CD4-positive, alpha-beta memory T cell (primary cell): ENCODE results near the gene CDK6. TPM values are rescaled to one million over a fixed set of nuclear protein-coding genes. Genes with fewer than 3 reads are reported as not detected.

ENCODE experiments used
- CTCF ChIA-PET: fragments of 350-600 bp; sonication (Branson Sonifier 250); formaldehyde crosslinking; loops from one replicate; lab custom pipeline; 2021; ENCODE audit warnings: inconsistent platforms; ENCODE audit not compliant: partially characterized antibody; lab: Charles Lee
- POLR2A ChIA-PET: fragments of 350-600 bp; sonication (Branson Sonifier 250); formaldehyde crosslinking; loops from one replicate; lab custom pipeline; 2021; ENCODE audit not compliant: partially characterized antibody; lab: Charles Lee
- DNase-seq, 5 donors: peaks; one replicate each; pipeline versions ENCODE4 v3.0.0 to v3.0.0-alpha.2; 2020 to 2022; ENCODE audit warnings: mixed read lengths in 1 of 5
- H3K27ac ChIP-seq: one replicate; pipeline ENCODE4 v1.7.0; 2013; ENCODE audit warnings: low read depth, low read length
- H3K27me3 ChIP-seq: 2 replicates; pipeline ENCODE4 v1.7.0; 2013; ENCODE audit warnings: mild to moderate bottlenecking, low read length, moderate library complexity; ENCODE audit not compliant: insufficient read depth
- H3K36me3 ChIP-seq: 2 replicates; pipeline ENCODE4 v1.7.0; 2013; ENCODE audit warnings: mild to moderate bottlenecking, low read length, moderate library complexity; ENCODE audit not compliant: insufficient read depth
- H3K4me1 ChIP-seq: 2 replicates; pipeline ENCODE4 v1.7.0; 2013; ENCODE audit warnings: mild to moderate bottlenecking, low read length, moderate library complexity; ENCODE audit not compliant: insufficient read depth
- H3K4me3 ChIP-seq, 2 donors: one replicate each; pipeline ENCODE4 v1.7.0; 2013; ENCODE audit warnings: low read length in 2 of 2, mild to moderate bottlenecking in 1 of 2
- H3K9me3 ChIP-seq, 2 donors: one replicate each; pipeline ENCODE4 v1.7.0; 2013; ENCODE audit warnings: low read length in 2 of 2, control low read depth in 1 of 2; ENCODE audit not compliant: control insufficient read depth in 1 of 2
- H3K27ac Mint-ChIP-seq, 7 donors: one replicate each; pipeline ENCODE4 v1.8.0; 2020 to 2021; ENCODE audit warnings: mixed read lengths in 7 of 7, mild to moderate bottlenecking in 6 of 7, inconsistent platforms in 3 of 7, moderate library complexity in 3 of 7
- H3K27me3 Mint-ChIP-seq, 2 donors: one replicate each; pipeline ENCODE4 v1.8.0; 2020 to 2021; ENCODE audit warnings: mixed read lengths in 2 of 2
- H3K36me3 Mint-ChIP-seq, 2 donors: one replicate each; pipeline ENCODE4 v1.8.0; 2020 to 2021; ENCODE audit warnings: mixed read lengths in 2 of 2, inconsistent platforms in 1 of 2, mild to moderate bottlenecking in 1 of 2
- H3K4me1 Mint-ChIP-seq, 4 donors: one replicate each; pipeline ENCODE4 v1.8.0; 2020 to 2021; ENCODE audit warnings: mixed read lengths in 4 of 4, mild to moderate bottlenecking in 1 of 4
- H3K4me3 Mint-ChIP-seq, 8 donors: one replicate each; pipeline ENCODE4 v1.8.0; 2020 to 2021; ENCODE audit warnings: mixed read lengths in 8 of 8, mild to moderate bottlenecking in 7 of 8, moderate library complexity in 6 of 8, inconsistent platforms in 3 of 8
- H3K9me3 Mint-ChIP-seq, 8 donors: one replicate each; pipeline ENCODE4 v1.8.0; 2020 to 2021; ENCODE audit warnings: mixed read lengths in 8 of 8, mild to moderate bottlenecking in 5 of 8, inconsistent platforms in 3 of 8, moderate library complexity in 1 of 8
- intact Hi-C: fragments of 100-400 bp; cut with micrococcal nuclease; formaldehyde crosslinking; loops from one replicate; pipeline ENCODE4 v1.15.1; 2023
- polyA plus RNA-seq, 2 donors: library from polyadenylated mRNA; unstranded; fragments of 300-500 nt; fragmentation: Illumina TruSeq; gene quantifications; one replicate each; pipeline ENCODE4 v1.2.3, GENCODE V29; 2021
- total RNA-seq, 2 experiments: library from RNA; stranded (reverse); gene quantifications; one replicate each; pipeline ENCODE4 v1.2.3, GENCODE V29; 2021

Gene CDK6
- total and polyA plus RNA-seq, 4 experiments from 2014 or later, result 18.4 to 23.6 (median 21.1) TPM

DNA sequence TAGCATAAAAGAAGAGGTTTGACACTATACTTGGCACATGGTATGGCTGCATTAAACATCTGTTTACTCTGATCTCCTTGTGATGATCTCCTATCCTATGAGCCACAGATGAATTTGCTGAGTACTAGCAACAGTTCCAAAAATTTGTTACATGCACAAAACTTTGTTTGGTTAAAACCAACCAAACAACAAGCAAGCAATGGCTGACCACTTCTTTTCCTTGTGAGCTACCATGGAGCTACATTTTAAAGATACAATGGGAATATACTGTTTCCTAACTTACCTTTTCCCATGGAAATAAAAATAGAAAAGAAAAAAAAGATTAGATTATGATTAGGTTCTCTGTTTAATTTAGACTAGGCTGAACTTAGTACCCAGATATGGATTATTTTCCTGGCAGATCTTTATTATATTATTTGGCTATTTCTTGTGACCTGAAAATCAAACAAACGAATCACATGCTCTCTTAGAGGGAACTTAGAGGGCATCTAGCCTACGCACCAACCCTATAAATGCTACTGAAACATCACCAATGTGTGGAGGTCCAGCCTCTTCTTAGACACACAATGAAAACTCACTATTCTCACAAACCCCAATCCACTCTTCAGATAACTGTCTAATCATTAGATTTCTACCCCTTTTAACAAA, 166.0 kb downstream of the CDK6 start:
- Histone ChIP-seq H3K27ac (no peak overlapping the region), H3K36me3 (no peaks in the 10 kb centered on the region), H3K9me3 (no peaks in the 10 kb centered on the region), H3K4me3 (no peak overlapping the region), H3K27me3 (no peaks in the 10 kb centered on the region), H3K4me1 (no peaks in the 10 kb centered on the region)
- H3K4me3 Mint-ChIP-seq, result no peak overlapping the region
- H3K9me3 Mint-ChIP-seq, result no peaks in the 10 kb centered on the region
- DNase-seq, result no peak
- H3K36me3 Mint-ChIP-seq, result peaks cover 37% of the 10 kb centered on the region in 2 donors
- peaks cover 10 to 24% (median 12%) of the 10 kb centered on the region in 4 donors for H3K4me1 Mint-ChIP-seq
- H3K27ac Mint-ChIP-seq, result peak overlapping the region in 1 of 7 donors; percentile 45
- H3K27me3 Mint-ChIP-seq, result no peaks in the 10 kb centered on the region
- CTCF ChIA-PET, result no interaction called here
- intact Hi-C loops, result no loop called here
- POLR2A ChIA-PET, result no interaction called here

DNA sequence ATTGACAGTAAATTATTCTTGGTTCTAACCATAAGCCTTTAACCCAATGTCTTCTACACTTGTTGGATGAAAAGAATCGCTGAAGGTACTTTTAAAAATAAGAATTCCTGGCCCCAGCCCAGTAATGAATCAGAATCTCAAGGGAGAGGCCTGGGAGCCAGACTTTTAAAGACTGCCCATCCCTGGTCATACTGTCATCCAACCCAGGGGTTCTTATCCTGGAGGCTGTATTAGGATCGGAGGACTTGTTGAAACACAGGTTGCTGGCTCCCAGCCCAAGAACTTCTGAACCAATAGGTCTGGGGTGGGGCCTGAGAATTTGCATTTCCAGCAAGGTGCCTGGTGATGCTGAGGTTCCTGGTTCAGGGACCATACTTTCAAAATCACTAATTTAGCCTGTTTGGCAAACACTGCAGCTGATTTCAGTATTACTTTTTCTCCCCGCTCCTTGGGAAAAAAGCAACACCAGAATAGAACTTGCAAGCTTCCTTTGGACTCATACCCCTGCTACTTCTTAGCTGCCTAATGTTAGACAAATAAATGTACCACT, 166.7 kb downstream of the CDK6 start:
- intact Hi-C loops, result no loop called here
- peaks cover 37 to 38% of the 10 kb centered on the region in 2 donors for H3K36me3 Mint-ChIP-seq
- CTCF ChIA-PET, result no interaction called here

DNA sequence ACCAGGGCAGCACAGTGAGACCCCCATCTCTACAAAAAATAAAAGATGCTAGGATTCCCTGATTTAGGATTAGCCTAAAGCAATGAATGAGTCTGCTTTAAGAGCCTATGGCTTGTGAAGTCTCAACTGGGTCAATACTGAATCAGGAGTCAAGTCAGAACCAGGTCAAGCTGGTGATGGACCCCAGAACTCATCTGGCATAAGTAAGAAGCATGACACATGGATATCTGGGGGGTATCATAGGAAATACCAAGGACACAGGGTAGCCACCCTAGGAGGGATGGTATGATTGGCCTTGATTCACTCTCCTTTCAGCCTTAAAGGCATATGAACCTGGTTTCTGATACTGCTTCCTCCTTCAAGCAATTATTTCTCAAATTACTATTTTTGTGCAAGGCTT, 167.8 kb downstream of the CDK6 start:
- DNase-seq, result no peak
- Mint-ChIP-seq H3K27me3 (no peaks in the 10 kb centered on the region), H3K27ac (no peak overlapping the region), H3K4me1 (peaks cover 17 to 28% (median 22%) of the 10 kb centered on the region in 4 donors), H3K4me3 (no peak overlapping the region), H3K9me3 (no peaks in the 10 kb centered on the region), H3K36me3 (peaks cover 35 to 36% of the 10 kb centered on the region in 2 donors)
- ChIA-PET CTCF (no interaction called here), POLR2A (no interaction called here)
- Histone ChIP-seq H3K4me1 (peaks cover 10% of the 10 kb centered on the region), H3K36me3 (no peaks in the 10 kb centered on the region), H3K9me3 (no peaks in the 10 kb centered on the region), H3K27me3 (no peaks in the 10 kb centered on the region), H3K27ac (no peak overlapping the region), H3K4me3 (no peak overlapping the region)
- intact Hi-C loops, result no loop called here

More for the DNA sequence above, 166.7 kb downstream of the CDK6 start:
- POLR2A ChIA-PET, result no interaction called here
- Histone ChIP-seq H3K4me1 (peaks cover 5% of the 10 kb centered on the region), H3K36me3 (no peaks in the 10 kb centered on the region), H3K4me3 (no peak overlapping the region), H3K27ac (no peak overlapping the region), H3K27me3 (no peaks in the 10 kb centered on the region), H3K9me3 (no peaks in the 10 kb centered on the region)
- Mint-ChIP-seq H3K27me3 (no peaks in the 10 kb centered on the region), H3K4me3 (no peak overlapping the region), H3K4me1 (peaks cover 15 to 27% (median 17%) of the 10 kb centered on the region in 4 donors), H3K9me3 (no peaks in the 10 kb centered on the region), H3K27ac (peak overlapping the region in 2 of 7 donors; percentile 22 to 35)
- no peak for DNase-seq

DNA sequence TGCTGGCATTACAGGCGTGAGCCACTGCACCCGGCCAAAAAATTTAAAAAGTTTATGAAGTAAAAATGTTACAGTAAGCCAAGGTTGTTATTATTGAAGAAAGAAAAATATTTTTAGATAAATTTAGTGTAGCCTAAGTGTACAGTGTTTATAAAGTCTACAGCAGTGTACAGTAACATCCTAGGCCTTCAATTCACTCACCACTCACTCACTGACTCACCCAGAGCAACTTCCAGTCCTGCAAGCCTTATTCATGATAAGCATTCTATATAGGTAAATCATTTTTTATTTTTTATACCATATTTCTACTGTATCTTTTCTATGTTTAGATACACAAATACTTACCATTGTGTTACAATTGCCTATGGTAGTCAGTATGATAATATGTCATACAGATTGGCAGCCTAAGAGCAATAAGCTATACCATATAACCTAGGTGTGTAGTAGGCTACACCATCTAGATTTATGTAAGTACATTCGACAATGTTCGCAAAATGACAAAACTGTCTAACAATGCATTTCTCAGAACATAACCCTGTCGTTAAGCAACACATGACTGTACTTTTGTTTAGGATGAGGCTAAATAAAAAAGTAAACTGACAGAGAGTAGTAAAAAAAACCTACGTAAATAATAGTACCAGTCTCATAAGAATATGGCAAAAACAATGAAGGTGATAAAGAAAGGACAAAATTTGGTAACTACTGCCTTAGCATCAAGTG, 168.4 kb downstream of the CDK6 start:
- POLR2A ChIA-PET, result no interaction called here
- Histone ChIP-seq H3K27ac (no peak overlapping the region), H3K36me3 (no peaks in the 10 kb centered on the region), H3K27me3 (no peaks in the 10 kb centered on the region), H3K4me1 (peaks cover 10% of the 10 kb centered on the region), H3K9me3 (no peaks in the 10 kb centered on the region), H3K4me3 (no peak overlapping the region)
- Mint-ChIP-seq H3K4me1 (peaks cover 16 to 25% (median 22%) of the 10 kb centered on the region in 4 donors), H3K27me3 (no peaks in the 10 kb centered on the region), H3K9me3 (no peaks in the 10 kb centered on the region), H3K36me3 (peaks cover 31 to 35% of the 10 kb centered on the region in 2 donors), H3K27ac (no peak overlapping the region), H3K4me3 (no peak overlapping the region)
- CTCF ChIA-PET, result no interaction called here
- intact Hi-C loops, result no loop called here
- no peak for DNase-seq

DNA sequence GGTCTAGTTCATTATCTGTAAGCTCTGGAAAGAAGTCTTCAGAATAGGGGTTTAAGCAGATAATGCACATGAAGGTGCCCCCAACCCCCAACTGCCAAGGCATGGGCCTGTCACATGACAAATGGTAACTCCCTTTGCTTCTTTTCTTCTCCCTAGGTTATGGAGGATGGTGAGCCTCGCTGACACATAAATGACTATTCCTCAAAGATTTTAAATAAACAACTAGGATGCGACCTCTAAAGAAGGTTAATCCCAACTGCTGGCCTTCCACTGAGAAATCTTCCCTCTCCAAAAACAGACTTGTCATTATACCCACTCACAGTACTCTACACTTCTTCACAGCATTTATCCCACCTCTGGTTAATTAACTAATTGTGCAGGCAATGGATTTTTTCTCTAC, 170.4 kb downstream of the CDK6 start:
- no peaks in the 10 kb centered on the region for H3K27me3 Mint-ChIP-seq
- H3K36me3 ChIP-seq, result no peaks in the 10 kb centered on the region
- H3K36me3 Mint-ChIP-seq, result peaks cover 18 to 26% of the 10 kb centered on the region in 2 donors
- DNase-seq, result no peak
- no peak overlapping the region for H3K27ac ChIP-seq
- peak overlapping the region in 2 of 8 donors; percentile 0 to 1 for H3K4me3 Mint-ChIP-seq
- peaks cover 10% of the 10 kb centered on the region for H3K4me1 ChIP-seq
- intact Hi-C loops, result no loop called here
- no peaks in the 10 kb centered on the region for H3K9me3 Mint-ChIP-seq
- no peaks in the 10 kb centered on the region for H3K9me3 ChIP-seq
- ChIA-PET CTCF (no interaction called here), POLR2A (no interaction called here)
- H3K4me1 Mint-ChIP-seq, result peaks cover 12 to 23% (median 17%) of the 10 kb centered on the region in 4 donors
- no peaks in the 10 kb centered on the region for H3K27me3 ChIP-seq
- H3K27ac Mint-ChIP-seq, result peak overlapping the region in 4 of 7 donors; percentile 6 to 58 (median 25)
- no peak overlapping the region for H3K4me3 ChIP-seq

DNA sequence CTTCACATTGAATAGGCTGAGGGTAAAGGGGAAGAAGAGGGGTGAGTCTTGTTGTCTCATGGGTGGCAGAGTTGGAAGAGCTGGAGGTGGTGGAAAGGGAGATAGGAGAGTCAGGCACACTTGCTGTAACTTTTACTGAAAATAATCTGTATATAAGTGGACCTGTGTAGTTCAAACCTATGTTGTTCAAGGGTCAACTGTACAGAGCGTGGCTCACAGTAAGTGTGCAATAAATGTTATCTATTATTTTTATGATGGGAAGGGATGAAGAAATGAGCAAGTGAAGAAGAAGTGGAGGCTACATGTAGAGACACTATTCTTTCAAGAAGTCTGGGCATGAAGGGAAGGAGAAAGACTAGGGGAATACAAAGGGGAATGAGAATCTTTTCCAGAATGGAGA, 174.7 kb downstream of the CDK6 start:
- Histone ChIP-seq H3K36me3 (no peaks in the 10 kb centered on the region), H3K4me1 (peaks cover 10% of the 10 kb centered on the region), H3K4me3 (no peak overlapping the region), H3K27me3 (no peaks in the 10 kb centered on the region), H3K9me3 (no peaks in the 10 kb centered on the region), H3K27ac (no peak overlapping the region)
- POLR2A ChIA-PET, result no interaction called here
- no peak overlapping the region for H3K4me3 Mint-ChIP-seq
- no peaks in the 10 kb centered on the region for H3K27me3 Mint-ChIP-seq
- DNase-seq, result no peak
- H3K4me1 Mint-ChIP-seq, result peaks cover 15 to 23% (median 16%) of the 10 kb centered on the region in 4 donors
- no peak overlapping the region for H3K27ac Mint-ChIP-seq
- H3K36me3 Mint-ChIP-seq, result peaks cover 9 to 16% of the 10 kb centered on the region in 2 donors
- intact Hi-C loops, result no loop called here
- no peaks in the 10 kb centered on the region for H3K9me3 Mint-ChIP-seq
- CTCF ChIA-PET, result interaction anchor here (1.1 kb wide), 1 partner anchor 8 kb away, joined by 3 read pairs; no protein-coding TSS in a partner anchor

DNA sequence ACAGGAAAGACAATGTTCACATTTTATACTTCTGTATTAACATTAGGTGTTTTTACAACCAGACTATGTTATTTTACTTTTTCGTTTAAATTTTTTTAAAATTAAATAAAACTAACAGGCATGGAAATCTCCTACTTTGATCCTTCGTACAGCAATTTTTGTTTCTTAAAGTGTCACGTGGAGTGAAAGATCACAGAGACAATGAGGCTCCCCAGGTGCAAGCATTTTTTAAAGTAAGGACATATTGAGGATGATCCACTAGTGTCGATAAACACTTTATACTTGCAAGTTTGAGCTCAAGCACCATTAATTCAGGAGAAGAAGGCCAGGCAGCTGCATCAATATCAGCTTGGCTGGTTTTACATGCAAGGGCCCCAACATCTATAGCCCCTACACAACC, 177.7 kb downstream of the CDK6 start:
- no peak overlapping the region for H3K27ac ChIP-seq
- peaks cover 6 to 10% of the 10 kb centered on the region in 2 donors for H3K36me3 Mint-ChIP-seq
- no peaks in the 10 kb centered on the region for H3K9me3 ChIP-seq
- no peaks in the 10 kb centered on the region for H3K9me3 Mint-ChIP-seq
- no peak overlapping the region for H3K4me3 Mint-ChIP-seq
- intact Hi-C loops, result no loop called here
- no peaks in the 10 kb centered on the region for H3K27me3 Mint-ChIP-seq
- CTCF ChIA-PET, result no interaction called here
- no peak overlapping the region for H3K4me3 ChIP-seq
- H3K27ac Mint-ChIP-seq, result peak overlapping the region in 3 of 7 donors; percentile 16 to 70 (median 43)
- H3K4me1 ChIP-seq, result no peaks in the 10 kb centered on the region
- no peaks in the 10 kb centered on the region for H3K36me3 ChIP-seq
- H3K4me1 Mint-ChIP-seq, result peaks cover 4 to 16% (median 8%) of the 10 kb centered on the region in 4 donors
- no peak for DNase-seq
- POLR2A ChIA-PET, result no interaction called here
- H3K27me3 ChIP-seq, result no peaks in the 10 kb centered on the region
